ENCODE measurements around the gene DTX4. TPM values are rescaled to one million over a fixed set of nuclear protein-coding genes. Genes with fewer than 3 reads are reported as not detected.

The DTX4 gene
- total and polyA plus RNA-seq, 3 experiments from 2014 or later = 0.24 to 0.98 (median 0.38) TPM

DNA sequence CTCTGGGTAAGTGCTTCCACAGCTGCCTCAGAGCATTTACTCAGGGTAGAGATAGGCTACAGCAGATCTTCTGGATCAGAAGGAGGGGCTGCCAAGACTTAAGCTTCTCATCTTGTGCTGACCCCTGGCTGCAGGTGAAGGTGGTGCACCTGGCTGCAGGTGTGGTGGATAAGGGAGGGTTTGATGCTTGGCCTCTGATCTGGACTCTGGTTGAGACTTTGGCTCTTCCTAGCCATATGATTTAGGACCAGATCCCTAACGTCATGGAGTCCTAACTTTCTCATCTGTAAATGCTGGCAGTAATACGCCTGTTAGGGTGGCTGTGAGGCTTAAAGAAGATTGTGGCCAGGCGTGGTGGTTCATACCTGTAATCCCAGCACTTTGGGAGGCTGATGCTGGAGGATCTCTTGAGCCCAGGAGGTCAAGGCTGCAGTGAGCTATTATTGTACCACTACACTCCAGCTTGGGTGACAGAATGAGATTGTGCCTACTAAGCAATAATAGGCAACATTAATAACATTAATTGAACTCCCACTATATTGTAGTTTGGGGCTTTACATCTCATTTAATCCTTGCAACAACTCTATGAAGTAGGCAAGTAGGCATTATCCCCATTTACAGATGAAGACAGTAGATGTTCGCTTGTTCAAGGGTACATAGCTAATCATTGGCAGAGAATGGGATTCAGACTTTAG is 10.7 kb downstream of the DTX4 start:
- Mint-ChIP-seq H3K4me1 (no peaks in the 10 kb centered on the region), H3K4me3 (no peak overlapping the region), H3K27ac (peak overlapping the region in 1 of 8 donors; percentile 35), H3K27me3 (peaks cover 4 to 11% of the 10 kb centered on the region in 2 donors), H3K9me3 (no peaks in the 10 kb centered on the region), H3K36me3 (peaks cover 0 to 3% (median 0%) of the 10 kb centered on the region in 3 donors)
- Histone ChIP-seq H3K4me1 (ENCODE audit: insufficient read depth, low read length) (no peaks in the 10 kb centered on the region), H3K36me3 (ENCODE audit: insufficient read depth, low read length) (no peaks in the 10 kb centered on the region), H3K27me3 (ENCODE audit: insufficient read depth, low read length, poor library complexity, severe bottlenecking) (no peaks in the 10 kb centered on the region), H3K9me3 (ENCODE audit: low read length) (no peaks in the 10 kb centered on the region), H3K4me3 (ENCODE audit: low read length) (no peak overlapping the region), H3K27ac (ENCODE audit: low read depth, low read length) (no peak overlapping the region)
- no peak for DNase-seq
- ChIA-PET CTCF (interaction anchor here (1.0 to 6.7 kb wide), 4 partner anchors 8 to 24 kb away, joined by 3 to 92 read pairs (median 4); partner anchors contain the start of gene DTX4), POLR2A (interaction anchor here (0.6 kb wide), 1 partner anchor 20 kb away, joined by 3 read pairs; no protein-coding TSS in a partner anchor)

DNA sequence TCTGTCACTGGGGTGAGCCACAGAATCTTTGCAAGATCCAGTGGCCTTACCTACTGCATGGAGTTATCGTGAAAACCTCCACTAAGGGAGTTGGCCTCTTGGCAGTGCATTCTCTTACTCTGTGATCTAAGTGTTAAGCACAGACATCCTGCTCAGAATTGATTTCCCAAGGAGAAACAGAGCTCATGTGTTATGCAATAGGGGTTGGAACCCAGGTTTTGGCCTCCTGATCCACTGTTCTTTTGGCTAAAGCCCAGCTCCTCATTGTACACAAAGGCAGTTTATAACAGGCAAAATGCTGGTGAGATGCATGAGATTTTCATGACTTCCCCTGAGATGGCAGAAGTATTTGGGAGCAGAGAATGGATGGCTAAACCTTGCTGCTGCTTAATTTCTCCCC is 11.8 kb downstream of the DTX4 start:
- Mint-ChIP-seq H3K36me3 (peaks cover 0 to 3% (median 1%) of the 10 kb centered on the region in 3 donors), H3K9me3 (no peaks in the 10 kb centered on the region), H3K27me3 (peaks cover 4 to 14% of the 10 kb centered on the region in 2 donors), H3K4me3 (no peak overlapping the region), H3K4me1 (no peaks in the 10 kb centered on the region), H3K27ac (no peak overlapping the region)
- Histone ChIP-seq H3K27me3 (ENCODE audit: insufficient read depth, low read length, poor library complexity, severe bottlenecking) (no peaks in the 10 kb centered on the region), H3K36me3 (ENCODE audit: insufficient read depth, low read length) (no peaks in the 10 kb centered on the region), H3K4me3 (ENCODE audit: low read length) (no peak overlapping the region), H3K9me3 (ENCODE audit: low read length) (no peaks in the 10 kb centered on the region), H3K4me1 (ENCODE audit: insufficient read depth, low read length) (no peaks in the 10 kb centered on the region), H3K27ac (ENCODE audit: low read depth, low read length) (no peak overlapping the region)
- no peak for DNase-seq
- CTCF ChIA-PET = interaction anchor here (6.7 kb wide), 1 partner anchor 11 kb away, joined by 92 read pairs; the partner anchor contains the start of gene DTX4
- POLR2A ChIA-PET = interaction anchor here (0.5 kb wide), 1 partner anchor 19 kb away, joined by 3 read pairs; no protein-coding TSS in a partner anchor

- H3K27ac ChIP-seq (ENCODE audit: low read depth, low read length) = no peak overlapping the region
- Mint-ChIP-seq H3K27me3 (peaks cover 4 to 12% of the 10 kb centered on the region in 2 donors), H3K27ac (no peak overlapping the region), H3K4me1 (no peaks in the 10 kb centered on the region), H3K36me3 (peaks cover 0 to 3% (median 1%) of the 10 kb centered on the region in 3 donors), H3K9me3 (no peaks in the 10 kb centered on the region), H3K4me3 (no peak overlapping the region)
- no peak for DNase-seq
- no peak overlapping the region for H3K4me3 ChIP-seq (ENCODE audit: low read length)
- ChIA-PET POLR2A (no interaction called here), CTCF (interaction anchor here (1.9 to 6.7 kb wide), 4 partner anchors 12 to 27 kb away, joined by 5 to 92 read pairs (median 10); partner anchors contain the start of gene DTX4)
- no peaks in the 10 kb centered on the region for H3K4me1 ChIP-seq (ENCODE audit: insufficient read depth, low read length)
- H3K27me3 ChIP-seq (ENCODE audit: insufficient read depth, low read length, poor library complexity, severe bottlenecking) = no peaks in the 10 kb centered on the region
- H3K36me3 ChIP-seq (ENCODE audit: insufficient read depth, low read length) = no peaks in the 10 kb centered on the region
- H3K9me3 ChIP-seq (ENCODE audit: low read length) = no peaks in the 10 kb centered on the region
Observed at GRCh38 chr11:59184691-59185339, 12.9 kb downstream of the DTX4 start.

DNA sequence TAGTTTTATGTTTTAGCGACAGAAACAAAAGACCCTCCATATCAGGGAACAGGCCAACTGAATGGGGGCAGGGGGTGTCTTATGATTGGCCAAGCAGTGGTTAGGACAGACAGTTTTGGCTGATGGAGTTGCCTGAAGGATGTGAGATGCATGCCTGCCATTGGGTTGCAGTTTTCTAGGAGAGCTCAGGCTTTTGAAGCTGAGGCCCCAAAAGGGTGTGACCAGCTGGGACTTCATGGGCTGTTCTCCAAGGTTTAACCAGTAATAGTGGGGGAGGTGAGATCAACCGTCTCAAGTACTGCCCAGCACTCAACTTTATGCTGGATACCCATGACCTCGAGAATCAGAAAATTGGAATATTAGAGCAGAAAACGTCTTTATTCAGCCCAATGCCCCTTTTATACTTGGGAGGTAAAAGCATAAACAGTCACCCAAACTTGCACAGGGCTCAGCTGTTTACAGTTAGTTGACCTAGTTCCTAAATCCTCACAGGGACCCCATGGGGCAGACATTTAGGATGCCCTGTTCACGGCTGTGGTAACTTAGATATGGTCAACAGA is 13.5 kb downstream of the DTX4 start:
- no peaks in the 10 kb centered on the region for H3K4me1 ChIP-seq (ENCODE audit: insufficient read depth, low read length)
- H3K27me3 Mint-ChIP-seq = peaks cover 4 to 13% of the 10 kb centered on the region in 2 donors
- no peak overlapping the region for H3K4me3 ChIP-seq (ENCODE audit: low read length)
- no peaks in the 10 kb centered on the region for H3K36me3 ChIP-seq (ENCODE audit: insufficient read depth, low read length)
- no peak overlapping the region for H3K27ac ChIP-seq (ENCODE audit: low read depth, low read length)
- H3K4me3 Mint-ChIP-seq = no peak overlapping the region
- H3K4me1 Mint-ChIP-seq = no peaks in the 10 kb centered on the region
- H3K27ac Mint-ChIP-seq = no peak overlapping the region
- no peaks in the 10 kb centered on the region for H3K9me3 ChIP-seq (ENCODE audit: low read length)
- no peaks in the 10 kb centered on the region for H3K27me3 ChIP-seq (ENCODE audit: insufficient read depth, low read length, poor library complexity, severe bottlenecking)
- peaks cover 0 to 3% (median 1%) of the 10 kb centered on the region in 3 donors for H3K36me3 Mint-ChIP-seq
- H3K9me3 Mint-ChIP-seq = no peaks in the 10 kb centered on the region
- ChIA-PET POLR2A (no interaction called here), CTCF (interaction anchor here (1.0 to 6.7 kb wide), 9 partner anchors 13 to 109 kb away, joined by 3 to 92 read pairs (median 5); partner anchors contain the start of gene DTX4)
- no peak for DNase-seq

- CTCF ChIA-PET = interaction anchor here (0.7 to 6.7 kb wide), 12 partner anchors 12 to 108 kb away, joined by 3 to 92 read pairs (median 4); partner anchors contain the start of gene DTX4
- H3K4me1 Mint-ChIP-seq = no peaks in the 10 kb centered on the region
- no peaks in the 10 kb centered on the region for H3K36me3 ChIP-seq (ENCODE audit: insufficient read depth, low read length)
Observed at GRCh38 chr11:59186130-59186594, 14.2 kb downstream of the DTX4 start.

GRCh38 chr11:59187035-59187434 is 15.1 kb downstream of the DTX4 start:
- Mint-ChIP-seq H3K36me3 (peaks cover 0 to 2% (median 1%) of the 10 kb centered on the region in 3 donors), H3K4me1 (no peaks in the 10 kb centered on the region), H3K27me3 (peaks cover 4 to 13% of the 10 kb centered on the region in 2 donors), H3K27ac (no peak overlapping the region), H3K4me3 (no peak overlapping the region), H3K9me3 (no peaks in the 10 kb centered on the region)
- no peak for DNase-seq
- Histone ChIP-seq H3K27ac (ENCODE audit: low read depth, low read length) (no peak overlapping the region), H3K4me1 (ENCODE audit: insufficient read depth, low read length) (no peaks in the 10 kb centered on the region), H3K36me3 (ENCODE audit: insufficient read depth, low read length) (no peaks in the 10 kb centered on the region), H3K27me3 (ENCODE audit: insufficient read depth, low read length, poor library complexity, severe bottlenecking) (no peaks in the 10 kb centered on the region), H3K9me3 (ENCODE audit: low read length) (no peaks in the 10 kb centered on the region), H3K4me3 (ENCODE audit: low read length) (no peak overlapping the region)
- ChIA-PET CTCF (interaction anchor here (0.9 to 6.7 kb wide), 4 partner anchors 15 to 24 kb away, joined by 3 to 92 read pairs (median 12); partner anchors contain the start of gene DTX4), POLR2A (no interaction called here)

More at GRCh38 chr11:59186130-59186594, 14.2 kb downstream of the DTX4 start:
- Mint-ChIP-seq H3K27ac (peak overlapping the region in 2 of 8 donors; percentile 3 to 42), H3K4me3 (no peak overlapping the region), H3K9me3 (no peaks in the 10 kb centered on the region), H3K27me3 (peaks cover 4 to 13% of the 10 kb centered on the region in 2 donors), H3K36me3 (peaks cover 0 to 3% (median 1%) of the 10 kb centered on the region in 3 donors)
- H3K4me3 ChIP-seq (ENCODE audit: low read length) = no peak overlapping the region
- H3K27ac ChIP-seq (ENCODE audit: low read depth, low read length) = no peak overlapping the region
- no peaks in the 10 kb centered on the region for H3K9me3 ChIP-seq (ENCODE audit: low read length)
- POLR2A ChIA-PET = interaction anchor here (1.0 kb wide), 1 partner anchor 15 kb away, joined by 3 read pairs; the partner anchor contains the start of gene DTX4
- H3K27me3 ChIP-seq (ENCODE audit: insufficient read depth, low read length, poor library complexity, severe bottlenecking) = no peaks in the 10 kb centered on the region
- H3K4me1 ChIP-seq (ENCODE audit: insufficient read depth, low read length) = no peaks in the 10 kb centered on the region
- DNase-seq = peak; percentile 35 to 64 (median 42)

DNA sequence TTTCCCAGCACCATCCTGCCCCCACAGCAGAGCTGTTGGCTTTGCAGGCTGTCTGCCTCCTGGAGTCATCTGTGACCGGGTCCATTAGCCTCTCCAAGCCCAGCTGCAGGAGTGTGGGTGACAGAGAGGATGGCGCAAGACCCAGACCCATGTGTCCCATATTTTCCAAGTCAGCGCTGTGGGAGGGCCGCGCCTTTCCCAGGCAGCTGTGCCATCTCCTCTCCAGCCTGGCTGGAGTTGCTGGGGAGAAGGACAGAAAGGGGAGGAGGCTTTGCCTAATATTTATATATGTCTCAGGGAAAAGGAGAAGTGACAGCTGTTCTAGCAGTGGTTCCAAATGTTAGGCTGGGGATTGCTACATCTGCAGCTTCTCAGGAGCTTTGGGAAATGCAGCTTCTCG is 15.7 kb downstream of the DTX4 start:
- DNase-seq = no peak
- no peak overlapping the region for H3K27ac ChIP-seq (ENCODE audit: low read depth, low read length)
- no peaks in the 10 kb centered on the region for H3K9me3 ChIP-seq (ENCODE audit: low read length)
- ChIA-PET POLR2A (no interaction called here), CTCF (interaction anchor here (1.0 to 6.7 kb wide), 3 partner anchors 14 to 21 kb away, joined by 3 to 92 read pairs (median 11); partner anchors contain the start of gene DTX4)
- H3K4me3 ChIP-seq (ENCODE audit: low read length) = no peak overlapping the region
- Mint-ChIP-seq H3K4me1 (no peaks in the 10 kb centered on the region), H3K27me3 (peaks cover 4 to 13% of the 10 kb centered on the region in 2 donors), H3K36me3 (peaks cover 0 to 4% (median 1%) of the 10 kb centered on the region in 3 donors), H3K27ac (no peak overlapping the region), H3K9me3 (no peaks in the 10 kb centered on the region), H3K4me3 (no peak overlapping the region)
- H3K4me1 ChIP-seq (ENCODE audit: insufficient read depth, low read length) = no peaks in the 10 kb centered on the region
- H3K36me3 ChIP-seq (ENCODE audit: insufficient read depth, low read length) = no peaks in the 10 kb centered on the region
- no peaks in the 10 kb centered on the region for H3K27me3 ChIP-seq (ENCODE audit: insufficient read depth, low read length, poor library complexity, severe bottlenecking)
